ENCODE data around the gene JAZF1.

DNA sequence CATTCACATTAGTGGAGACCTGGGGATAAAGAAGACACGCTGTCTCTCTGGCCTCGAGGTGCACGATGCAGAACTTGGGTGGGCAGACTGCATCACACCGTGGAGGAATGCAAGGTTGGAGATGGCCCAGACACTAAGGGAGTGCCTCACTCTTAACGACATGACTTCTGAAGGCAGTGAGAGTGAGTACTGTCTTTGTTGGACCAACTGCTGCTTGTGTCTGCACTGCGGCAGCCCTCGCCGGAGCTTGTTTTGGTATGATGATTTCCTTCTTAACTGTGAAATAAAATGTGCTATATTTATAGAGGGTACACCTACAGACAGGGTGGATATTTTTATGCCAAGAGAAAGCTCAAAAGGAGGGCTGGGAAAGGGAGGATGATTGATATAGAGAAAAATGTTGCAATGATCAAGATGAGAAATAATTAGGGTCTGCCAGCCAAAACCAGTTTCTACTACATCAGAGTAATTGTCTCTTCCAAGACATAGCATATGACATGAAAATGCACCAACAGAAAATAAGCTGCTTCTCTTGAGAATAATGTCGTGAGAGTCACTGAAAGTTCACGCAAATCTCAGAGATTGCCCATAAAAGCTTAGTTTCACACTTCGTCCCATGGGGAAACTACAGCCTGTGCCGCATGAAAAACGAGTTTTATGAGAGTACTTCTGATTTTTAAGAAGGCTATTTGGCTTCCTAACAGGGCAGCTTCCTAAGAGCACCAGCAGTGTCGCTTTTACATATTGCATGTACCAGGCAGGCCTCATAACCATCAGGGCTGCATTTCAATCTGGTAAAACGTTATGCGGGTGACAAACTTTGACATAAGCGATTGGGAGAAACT is 313.5 kb downstream of the JAZF1 start:
- no peak for TF ChIP-seq POLR2A (IDR thresholded peaks at IDR 0.05)
- TF ChIP-seq, protein P1, sequence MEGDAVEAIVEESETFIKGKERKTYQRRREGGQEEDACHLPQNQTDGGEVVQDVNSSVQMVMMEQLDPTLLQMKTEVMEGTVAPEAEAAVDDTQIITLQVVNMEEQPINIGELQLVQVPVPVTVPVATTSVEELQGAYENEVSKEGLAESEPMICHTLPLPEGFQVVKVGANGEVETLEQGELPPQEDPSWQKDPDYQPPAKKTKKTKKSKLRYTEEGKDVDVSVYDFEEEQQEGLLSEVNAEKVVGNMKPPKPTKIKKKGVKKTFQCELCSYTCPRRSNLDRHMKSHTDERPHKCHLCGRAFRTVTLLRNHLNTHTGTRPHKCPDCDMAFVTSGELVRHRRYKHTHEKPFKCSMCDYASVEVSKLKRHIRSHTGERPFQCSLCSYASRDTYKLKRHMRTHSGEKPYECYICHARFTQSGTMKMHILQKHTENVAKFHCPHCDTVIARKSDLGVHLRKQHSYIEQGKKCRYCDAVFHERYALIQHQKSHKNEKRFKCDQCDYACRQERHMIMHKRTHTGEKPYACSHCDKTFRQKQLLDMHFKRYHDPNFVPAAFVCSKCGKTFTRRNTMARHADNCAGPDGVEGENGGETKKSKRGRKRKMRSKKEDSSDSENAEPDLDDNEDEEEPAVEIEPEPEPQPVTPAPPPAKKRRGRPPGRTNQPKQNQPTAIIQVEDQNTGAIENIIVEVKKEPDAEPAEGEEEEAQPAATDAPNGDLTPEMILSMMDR (IDR thresholded peaks at IDR 0.05) = no peak
